ENCODE data around the gene GNAT1.
"Not testable (repeated sequence)": the region's sequence is repeated elsewhere in the genome, so short reads cannot be mapped to it uniquely, and the experiment has no call there.

The GNAT1 gene

DNA sequence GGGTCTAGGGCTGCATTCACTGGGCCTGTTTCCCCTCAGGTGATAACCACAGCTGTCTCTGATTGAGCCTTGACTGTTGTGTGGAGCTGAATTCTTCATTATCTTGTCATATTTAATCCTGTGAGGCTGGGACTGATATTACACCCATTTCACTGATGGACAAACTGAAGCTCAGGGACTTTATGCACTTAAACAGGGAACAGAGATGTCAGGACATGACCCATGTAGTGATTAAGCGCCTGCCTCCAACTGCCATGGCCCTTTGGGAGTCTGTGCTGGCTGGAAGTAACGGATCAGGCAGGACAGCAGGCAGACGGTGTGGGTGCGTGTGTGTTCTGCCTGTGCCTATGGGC is 52.1 kb downstream of the GNAT1 start:
- DNase-seq: no peak

DNA sequence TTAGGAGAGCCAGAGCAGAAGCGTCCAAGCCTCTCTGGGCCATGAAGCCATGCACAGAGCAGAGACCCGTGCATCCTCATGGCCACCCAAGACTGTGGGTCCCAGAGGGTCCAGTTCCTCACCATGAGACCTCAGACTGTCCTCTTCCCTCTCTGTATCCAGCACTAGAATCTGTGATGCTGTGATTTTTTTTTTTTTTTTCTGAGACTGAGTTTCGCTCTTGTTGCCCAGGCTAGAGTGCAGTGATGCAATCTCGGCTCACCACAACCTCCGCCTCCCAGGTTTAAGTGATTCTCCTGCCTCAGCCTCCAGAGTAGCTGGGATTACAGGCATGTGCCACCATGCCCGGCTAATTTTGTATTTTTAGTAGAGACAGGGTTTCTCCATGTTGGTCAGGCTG is 53.4 kb downstream of the GNAT1 start:
- DNase-seq: not testable (repeated sequence)

DNA sequence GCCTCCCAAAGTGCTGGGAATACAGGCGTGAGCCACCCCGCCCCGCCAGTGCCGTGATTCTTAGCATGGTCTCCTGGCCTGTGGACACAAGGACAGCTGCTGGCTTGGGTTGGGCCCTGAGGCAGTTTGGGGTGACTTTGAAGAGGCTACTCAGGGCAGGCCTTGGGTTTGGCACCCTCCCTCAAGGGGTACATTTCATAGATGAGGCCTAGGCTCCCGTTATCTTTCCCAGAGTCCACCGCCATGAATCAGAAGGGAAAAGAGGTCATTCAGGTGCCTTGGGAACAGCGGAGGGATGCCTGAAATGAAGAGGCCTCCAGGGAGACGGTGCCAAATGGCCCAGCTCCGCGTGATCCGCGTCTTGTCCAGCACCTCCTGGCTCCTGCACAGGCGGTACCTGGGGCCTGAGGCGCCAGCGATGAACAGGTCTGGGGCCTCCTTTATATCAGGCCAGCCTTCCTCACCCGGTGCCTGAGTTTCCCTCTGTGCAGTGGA is 53.9 kb downstream of the GNAT1 start:
- DNase-seq: no peak

DNA sequence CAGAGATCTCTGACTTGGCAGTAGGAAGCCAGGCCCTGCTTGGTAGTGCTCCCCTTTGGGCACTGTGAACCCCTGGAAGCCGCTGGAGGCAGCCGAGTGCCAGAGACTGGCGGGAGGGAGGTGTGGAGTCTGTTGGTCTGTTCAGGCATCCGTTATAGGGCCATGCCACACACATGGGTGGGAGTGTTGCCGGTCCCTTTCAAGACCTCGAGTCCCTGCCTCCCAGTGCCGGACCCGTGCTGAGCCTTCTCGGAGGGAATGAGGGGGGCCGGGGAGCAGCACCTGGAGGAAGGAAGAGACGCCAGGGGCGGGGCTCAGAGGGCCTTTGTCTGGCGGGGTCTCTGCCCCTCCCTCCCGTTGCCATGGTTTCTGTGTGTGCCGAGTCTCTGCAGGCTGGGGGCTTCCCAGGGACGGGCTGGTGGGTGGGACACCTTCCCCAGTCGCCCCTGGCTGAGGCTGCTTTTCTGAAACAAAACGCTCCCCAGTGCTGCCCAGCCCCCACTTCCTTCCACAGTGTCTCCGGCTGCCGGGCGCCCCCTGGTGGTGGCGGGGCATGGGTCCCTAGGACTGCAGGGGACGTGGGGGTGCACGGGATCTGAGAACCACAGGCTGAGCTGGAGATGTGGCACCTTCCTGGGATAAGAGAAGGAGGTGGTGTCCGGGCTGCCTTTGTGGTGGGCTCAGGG is 54.6 kb downstream of the GNAT1 start:
- DNase-seq: peak; percentile 80 to 97

DNA sequence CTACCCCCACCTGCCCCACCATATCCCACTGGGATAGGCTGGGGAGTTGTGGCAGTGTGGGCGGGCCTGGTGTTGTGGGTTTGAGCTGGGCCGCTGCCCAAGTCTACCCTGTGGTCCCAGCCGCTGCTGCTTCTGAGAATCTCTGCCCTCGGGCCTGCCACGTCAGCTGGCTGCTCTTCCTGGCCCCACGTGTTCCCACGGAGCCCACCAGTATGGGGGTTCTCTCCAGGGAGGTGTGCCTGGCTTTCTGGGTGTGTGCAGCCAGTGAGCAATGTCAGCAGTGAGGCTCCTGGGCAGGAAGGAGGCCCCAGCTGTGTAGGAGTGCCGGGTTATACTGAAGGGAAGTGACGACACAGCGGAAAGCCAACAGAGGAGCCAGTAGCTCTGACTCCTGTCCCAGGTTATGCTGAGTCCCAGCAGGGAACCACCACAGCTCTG is 55.1 kb downstream of the GNAT1 start:
- peak; percentile 86 to 90 for DNase-seq

Measured in inflammatory macrophage treated with lipopolysaccharide for 1 hour (primary cell).